G401.6 (cell line): Measurements from ENCODE around the gene UVSSA.

Source experiments
- FAIRE-seq: peaks from 2 replicates; lab custom pipeline; 2012; peaks lifted over from hg19 to GRCh38; lab: Jason Lieb, UNC

The UVSSA gene

DNA sequence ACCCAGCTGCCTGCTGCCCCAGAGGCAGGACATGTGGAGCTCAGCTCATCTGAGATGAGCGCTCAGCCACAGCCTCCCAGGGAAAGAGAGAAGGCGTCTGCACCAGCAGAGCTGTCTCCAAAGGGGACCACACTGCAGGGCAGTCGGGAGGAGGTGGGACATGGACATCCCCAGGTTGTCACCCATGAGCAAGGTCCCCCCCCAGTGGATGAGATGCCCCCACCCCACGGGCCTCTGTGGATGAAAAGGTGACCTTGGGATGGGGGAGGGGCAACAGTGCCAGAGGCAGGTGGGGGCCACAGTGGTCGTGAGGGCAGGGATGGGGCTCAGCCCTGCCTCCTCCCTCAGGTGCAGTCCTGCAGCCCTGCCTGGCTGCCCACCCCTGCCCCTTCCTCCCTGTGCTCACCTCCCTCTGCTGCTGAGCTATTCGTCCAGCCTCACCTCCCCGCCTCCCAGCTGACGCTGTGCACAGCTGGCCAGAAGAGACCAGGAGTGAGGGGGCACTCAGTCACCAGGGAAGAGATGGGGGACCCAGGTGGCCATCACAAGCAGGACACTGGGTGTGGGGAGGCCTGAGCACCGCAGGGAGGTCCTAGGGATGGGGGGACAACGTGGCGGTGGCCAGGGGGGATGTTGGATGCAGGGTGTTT is 49.9 kb downstream of the UVSSA start:
- FAIRE-seq, result no peak

DNA sequence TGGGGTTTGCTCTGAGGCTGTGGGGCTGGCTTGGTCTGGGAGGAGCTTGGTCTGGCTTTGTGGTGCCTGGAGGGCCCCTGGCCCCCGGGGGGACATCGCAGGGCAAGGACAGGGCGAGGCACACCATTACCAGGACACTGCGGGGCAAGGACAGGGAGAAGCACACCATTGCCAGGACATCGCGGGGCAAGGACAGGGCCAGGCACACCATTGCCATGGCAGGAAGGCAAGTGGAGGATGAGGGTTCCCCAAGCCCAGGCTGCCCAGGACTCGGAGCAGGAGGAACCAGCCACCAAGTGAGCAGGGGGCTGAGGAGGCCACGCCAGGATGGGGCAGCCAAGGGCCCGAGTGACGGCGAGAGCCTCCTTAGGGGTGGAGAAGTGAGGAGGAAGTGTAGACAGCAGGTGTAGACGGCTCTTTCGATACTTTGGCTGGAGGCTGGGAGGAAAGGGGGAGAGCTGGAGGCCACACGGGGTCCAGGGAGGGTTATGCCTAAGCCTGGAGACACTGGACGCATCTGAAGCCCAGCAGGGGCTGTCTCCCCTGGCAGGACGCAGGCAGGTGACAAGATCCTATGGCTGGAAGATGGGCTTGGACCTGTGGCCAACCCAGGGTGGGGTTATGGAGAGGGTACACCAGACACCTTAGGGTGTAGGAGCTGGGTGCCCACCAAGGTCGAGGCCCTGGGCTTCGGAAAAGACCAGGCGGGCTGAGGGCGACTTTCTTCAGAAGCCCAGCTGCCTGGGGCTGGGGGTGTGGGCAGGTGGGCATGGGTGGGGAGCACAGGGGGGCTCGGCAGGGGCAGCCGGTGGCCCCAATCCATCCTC is 51.9 kb downstream of the UVSSA start:
- FAIRE-seq, result no peak

DNA sequence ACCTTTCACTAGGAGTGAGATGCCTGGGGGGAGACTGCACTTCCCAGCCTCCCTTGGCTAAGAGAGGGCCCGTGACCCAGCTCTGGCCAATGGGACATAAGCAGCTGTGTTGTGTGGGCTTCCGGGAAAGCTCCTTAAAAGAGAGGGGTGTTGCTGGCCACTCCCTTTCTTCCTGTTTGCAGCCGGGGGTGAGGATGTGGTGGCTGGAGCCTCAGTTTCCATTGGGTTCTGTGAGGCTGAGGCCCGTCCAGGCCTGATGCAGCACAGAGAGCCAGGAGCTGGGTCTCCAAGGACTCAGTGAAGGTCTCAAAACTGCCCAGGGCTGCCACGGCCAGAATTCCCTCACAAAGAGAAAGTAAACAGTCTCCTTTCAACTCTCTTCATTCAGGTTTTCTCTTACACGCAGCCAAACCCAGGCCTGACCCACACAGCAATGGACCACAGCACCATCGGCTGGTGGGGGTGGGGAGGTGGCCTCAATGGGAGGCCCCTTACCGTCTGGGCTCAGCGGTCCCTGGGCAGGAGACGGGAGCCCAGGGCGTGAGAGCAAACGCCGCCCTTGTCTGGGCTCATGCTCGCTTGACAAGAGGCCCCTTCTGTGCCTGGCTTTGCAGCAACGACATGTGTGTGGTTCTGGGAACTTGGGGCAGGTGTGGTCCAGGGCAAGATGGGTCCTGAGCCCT is 52.6 kb downstream of the UVSSA start:
- FAIRE-seq, result no peak

DNA sequence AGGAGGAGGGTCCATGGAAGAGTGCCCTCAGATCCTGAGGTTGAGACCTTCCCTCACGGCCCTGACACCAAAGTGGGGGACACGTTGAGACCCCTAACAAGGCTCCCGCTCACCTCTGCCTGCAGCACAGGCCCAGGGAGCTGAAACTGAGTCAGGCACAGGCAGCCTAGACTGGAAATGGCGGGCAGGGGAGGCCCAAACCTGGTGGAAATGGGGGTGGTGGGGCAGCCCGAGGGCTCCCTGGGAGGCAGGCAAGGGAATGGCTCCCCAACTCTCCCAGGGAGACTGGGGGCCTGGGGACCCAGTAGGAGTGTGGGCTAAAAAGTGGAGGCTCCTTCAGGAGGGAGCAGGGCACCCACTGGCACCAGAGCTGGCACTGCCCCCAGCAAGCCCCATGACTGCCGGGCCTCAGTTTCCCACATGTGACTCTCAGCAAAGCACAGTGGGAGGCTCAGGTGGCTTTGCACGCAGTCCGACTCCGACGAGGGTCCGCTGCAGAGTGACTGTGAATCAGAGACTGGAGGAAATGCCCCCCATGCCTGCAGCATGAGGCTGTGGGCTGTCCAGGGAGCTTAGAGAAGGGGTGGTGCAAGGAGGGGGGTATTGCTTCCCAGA is 53.3 kb downstream of the UVSSA start:
- FAIRE-seq, result no peak

DNA sequence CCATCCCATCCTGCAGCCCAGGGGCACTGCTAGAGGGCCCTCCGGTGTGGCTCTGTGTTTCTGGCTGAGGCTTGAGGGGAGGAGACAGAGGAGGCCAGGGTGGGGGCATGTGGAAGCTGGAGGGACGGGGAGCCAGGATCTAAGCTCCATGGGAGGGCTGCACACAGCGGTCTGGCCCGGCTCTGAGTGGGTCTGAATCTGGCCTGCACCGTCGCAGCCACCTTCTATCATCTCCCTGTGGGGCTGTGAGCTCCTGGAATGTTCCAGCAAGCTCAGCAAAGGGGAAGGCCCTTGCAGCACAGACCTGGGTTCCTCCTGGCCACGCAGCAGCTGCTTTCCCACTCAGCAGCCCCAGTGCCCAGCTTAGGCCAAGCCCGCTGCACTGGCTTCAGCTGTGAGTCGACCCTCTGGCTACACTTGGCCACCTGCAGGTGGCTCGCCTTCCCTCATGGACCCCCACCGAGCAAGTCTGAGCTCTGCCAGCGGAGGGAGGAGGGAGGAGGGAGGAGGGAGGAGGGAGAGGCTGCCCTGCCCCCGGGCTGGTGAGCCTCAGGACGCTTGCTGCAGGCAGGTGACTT is 53.9 kb downstream of the UVSSA start:
- FAIRE-seq, result no peak

DNA sequence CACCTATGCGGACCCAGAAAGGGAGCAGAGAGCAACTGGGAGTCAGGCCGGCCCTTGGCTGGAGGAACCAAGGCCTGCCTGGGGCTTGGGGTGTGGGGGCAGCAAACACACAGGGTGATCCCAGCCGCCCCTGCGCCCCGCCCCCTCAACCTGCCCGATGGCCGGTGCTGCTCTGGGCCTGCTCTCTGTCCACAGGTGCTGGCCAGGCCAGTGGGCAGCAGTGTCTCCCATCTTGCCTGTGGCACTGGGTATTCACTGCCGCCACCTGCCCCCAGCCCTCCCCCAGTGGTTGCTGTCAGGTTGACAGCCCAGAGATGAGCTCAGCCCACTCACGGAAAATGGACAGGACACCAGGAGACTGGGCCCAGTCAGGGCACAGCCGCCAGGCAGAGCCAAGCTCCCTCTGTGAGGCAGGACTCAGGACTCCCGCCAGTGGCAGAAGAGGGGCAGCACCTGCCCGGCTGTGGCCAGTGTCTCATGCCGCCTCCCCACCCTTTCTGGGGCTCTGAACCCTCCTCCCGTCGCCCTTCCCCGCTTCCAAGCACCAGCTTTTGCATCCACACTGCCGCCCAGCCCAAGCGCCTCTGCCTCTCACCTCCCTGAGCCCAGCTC is 54.5 kb downstream of the UVSSA start:
- no peak for FAIRE-seq

DNA sequence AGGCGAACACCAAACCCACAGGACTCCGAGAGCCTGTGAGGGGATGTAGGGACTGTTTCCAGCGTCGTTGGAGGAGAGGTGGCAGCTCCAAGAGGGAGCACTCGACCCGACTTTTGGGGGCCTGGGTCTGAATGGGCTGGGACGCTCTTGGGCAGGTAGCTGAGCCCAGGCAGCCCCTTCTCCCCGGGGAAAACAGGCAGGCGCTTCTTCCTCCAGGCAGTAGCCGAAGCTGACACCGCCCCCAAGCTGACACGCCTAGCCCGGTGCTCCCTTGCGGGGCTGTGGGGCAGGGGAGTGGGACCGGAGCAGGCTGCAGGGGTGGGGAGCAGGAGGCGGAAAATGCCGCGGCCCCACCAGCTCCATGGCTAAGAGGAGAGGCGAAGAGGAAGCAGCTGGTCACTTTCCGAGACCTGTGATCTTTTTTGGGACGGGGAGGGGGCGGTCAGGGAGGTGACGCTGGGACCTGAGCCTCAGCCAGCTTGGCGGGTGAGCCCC is 55.1 kb downstream of the UVSSA start:
- no peak for FAIRE-seq

DNA sequence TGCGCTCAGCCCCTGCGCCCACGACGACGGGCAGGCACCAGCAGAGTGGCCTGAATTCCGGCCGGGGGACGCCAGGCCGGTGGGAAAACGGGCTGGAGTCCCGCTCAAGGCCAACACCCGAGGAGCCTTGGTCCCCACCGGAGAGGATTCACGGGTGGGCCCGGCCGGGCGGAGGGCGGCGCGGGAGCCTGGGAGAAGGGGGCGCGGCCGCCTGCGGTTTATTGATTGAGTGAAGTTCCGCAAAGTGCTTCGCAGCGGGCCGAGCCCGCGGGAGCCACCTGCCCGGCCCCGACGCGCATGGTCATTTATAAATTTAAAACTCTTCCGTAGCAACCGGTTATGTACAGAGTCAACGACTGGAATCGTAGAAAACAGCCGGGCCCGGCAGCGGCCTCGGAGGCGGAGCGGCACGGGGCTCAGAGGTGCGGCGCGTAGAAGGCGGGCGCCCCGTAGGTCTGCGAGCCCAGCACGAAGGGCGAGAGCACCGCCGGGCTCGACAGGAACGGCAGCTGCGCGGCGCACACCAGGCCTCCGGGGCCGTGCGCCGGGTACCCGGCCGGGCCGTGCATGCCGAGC is 55.6 kb downstream of the UVSSA start:
- FAIRE-seq, result no peak

DNA sequence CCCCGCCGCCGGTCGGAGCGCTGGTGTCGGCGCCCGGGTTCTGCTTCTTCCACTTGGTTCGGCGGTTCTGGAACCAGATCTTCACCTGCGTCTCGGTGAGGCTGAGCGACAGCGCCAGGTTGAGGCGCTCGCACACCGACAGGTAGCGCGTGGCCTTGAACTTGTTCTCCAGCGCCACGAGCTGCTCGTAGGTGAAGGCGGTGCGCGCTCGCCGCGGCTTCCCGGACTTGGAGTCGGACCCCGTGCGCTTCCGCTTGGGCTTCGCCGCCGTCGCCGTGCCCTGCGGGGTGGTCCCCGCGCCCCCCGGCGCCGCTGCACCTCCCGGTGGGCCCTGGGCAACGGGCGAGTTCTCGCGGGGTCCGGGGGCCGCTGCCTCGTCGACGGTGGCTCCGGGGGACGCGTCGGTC is 56.2 kb downstream of the UVSSA start:
- no peak for FAIRE-seq

DNA sequence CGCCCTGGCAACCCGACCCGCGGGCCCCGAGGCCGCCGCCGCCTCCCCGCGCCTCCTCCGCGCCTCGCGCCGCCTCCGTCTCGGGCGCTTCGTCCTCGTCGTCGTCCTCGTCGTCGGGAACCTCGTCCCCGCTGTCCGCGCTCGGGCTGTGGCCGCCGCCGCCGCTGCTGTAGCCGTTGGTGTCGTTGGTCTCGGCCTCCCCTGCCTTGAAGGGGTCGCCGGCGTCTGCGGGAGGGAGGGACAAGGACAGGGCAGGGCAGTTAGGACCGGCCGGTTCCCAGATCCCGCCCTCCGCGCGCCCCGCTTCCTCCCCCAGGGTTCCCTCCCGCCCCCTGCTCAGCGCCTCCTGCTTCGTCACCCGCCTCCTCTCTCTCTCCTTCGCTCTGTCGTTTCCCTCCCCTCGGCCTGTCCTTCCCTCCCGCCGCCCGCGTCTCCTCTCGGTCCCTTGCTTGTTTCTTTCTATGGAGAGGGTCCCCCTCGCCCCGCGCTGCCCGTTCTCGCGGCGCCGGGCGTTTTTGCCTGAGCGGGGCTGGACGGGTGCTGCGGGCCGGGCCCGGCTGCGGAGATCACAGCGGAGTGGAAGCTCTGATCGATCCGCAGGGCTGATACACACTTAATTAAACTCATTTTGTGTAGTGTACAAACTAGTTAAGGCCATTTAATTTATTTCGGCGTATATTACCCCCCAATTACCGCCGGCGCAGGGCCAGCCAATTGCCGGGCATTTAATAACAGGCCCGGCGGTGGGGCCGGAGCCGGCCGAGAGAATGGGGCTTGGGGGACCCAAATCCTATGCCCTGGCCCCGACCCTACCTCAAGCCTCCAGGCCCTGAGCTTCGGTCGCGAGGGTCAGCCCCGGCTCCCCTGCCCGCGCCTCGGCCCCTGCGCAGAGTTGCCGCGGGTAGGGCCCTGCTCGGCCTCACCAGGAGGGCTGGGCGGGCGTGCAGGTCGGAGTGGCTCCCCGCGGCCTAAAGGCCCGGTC is 56.9 kb downstream of the UVSSA start:
- FAIRE-seq, result no peak

DNA sequence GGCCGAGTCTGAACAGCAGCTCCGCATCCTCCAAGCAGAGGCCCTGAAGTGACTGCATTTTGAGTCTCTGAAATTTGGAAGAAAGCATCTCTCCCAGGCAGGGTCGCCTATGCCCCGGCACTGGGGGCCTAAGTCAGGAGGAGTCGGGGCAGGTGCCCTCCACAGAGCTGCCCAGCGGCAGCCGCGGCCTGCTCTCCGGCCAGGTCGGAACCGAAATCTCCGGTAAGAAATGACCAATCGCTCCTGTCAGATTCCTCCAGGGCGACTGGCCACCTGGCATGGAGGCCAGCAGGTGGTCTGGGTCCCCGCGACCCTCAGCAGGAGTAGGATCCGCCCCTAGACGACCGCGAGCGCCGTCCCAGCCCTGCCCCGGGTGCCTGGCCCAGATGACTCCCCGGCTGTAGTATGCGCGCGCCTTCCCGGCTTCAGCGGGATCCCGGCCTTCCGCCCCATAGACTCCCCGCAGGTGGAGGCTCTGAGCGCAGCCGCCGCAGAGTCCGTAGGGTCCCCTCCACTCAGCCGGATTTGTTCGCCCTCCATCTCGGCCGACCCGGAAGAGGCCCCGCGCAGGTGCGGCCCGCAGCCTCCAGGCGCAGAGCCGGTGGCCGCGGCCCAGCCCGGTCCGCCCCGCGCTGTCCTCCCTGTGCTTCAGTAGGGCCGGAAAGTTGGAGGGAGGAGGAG is 57.7 kb downstream of the UVSSA start:
- FAIRE-seq, result no peak

DNA sequence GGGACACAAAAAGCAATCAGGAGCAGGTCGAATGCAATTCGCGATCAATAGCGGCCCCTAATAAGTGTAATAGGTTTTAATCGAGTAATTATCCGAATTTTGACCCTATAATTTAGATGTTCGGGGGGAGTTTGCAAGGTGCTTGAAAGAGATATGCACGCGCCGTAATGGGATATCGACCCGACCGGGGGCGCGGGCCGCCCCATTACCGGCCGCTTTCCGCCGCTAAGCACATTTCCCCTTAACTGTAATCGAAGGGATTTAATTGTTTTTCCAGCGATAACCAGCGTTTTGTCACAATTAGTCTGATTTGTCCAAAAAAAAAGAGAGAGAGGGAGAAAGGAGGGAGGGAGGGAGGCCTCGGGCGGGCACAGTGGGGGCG is 58.2 kb downstream of the UVSSA start:
- FAIRE-seq, result no peak

DNA sequence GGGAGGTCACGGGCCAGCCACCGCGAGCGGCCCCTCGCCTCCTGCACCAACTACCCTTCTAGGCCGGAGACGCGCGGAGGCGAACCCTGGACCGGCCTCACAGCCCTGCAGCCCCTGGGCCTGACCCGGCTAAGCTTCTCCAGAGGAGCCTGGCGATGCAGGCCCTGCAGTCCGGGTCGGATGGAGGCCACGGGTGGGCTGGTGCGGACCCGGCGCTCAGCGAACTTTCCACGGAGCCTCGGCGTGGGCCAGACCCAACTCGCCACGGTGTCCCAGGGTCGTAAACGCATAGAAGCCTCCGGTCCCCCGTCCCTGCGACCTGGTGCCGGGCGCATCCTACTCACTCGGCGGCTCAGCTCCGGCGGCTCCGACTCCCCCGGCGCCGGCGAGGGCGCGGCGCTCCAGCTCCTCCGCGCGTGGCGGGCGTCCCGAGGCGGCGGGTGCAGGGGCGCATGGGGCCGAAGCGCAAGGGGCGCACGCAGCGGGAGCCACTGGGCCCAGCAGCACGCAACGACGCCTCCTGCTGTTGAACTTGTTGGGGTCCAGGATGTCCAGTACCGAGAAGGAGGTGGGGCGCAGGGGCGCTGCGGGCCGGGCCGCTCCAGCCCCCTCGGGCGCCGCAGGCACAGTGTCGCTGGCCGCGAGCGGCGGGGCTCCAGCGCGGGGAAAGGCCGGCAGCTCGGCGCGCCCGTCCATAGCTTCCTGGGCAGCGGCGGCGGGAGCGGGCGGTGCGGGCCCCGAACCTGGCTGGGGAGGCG is 58.8 kb downstream of the UVSSA start:
- no peak for FAIRE-seq

DNA sequence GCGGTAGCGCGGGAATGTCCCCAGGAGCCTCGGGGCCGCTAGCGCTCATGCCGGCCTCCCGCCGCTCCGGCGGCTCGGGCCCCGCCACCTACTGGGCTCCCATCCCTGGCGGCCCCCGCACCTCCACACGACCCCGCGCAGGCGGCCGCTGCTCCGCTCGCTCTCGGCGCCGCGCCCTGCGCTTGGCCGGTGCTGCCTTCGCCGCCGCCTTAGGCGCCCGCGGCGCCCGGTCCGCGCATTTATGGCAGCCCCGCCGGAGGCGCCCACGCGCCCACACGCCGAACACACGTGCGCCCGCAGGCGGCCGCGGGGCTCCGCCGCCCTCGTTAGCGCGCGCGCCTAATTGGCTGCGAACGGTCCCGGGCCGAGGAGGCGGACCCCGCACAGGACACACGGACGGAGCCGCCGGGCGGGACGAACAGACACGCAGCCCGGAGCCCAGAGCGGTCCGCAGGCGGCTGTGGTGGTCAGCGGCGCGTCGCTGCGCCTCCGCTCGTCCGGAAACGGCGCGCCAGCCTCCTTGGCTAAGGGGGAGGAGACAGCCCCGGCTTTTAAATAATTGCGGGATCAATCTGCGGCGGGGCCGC is 59.5 kb downstream of the UVSSA start, which contains the start of gene NKX1-1:
TSS of gene NKX1-1 (minus strand) at position 49 of the 587 bp plus-strand sequence. CDS start at position 49, 0 bp downstream.
- FAIRE-seq, result no peak

DNA sequence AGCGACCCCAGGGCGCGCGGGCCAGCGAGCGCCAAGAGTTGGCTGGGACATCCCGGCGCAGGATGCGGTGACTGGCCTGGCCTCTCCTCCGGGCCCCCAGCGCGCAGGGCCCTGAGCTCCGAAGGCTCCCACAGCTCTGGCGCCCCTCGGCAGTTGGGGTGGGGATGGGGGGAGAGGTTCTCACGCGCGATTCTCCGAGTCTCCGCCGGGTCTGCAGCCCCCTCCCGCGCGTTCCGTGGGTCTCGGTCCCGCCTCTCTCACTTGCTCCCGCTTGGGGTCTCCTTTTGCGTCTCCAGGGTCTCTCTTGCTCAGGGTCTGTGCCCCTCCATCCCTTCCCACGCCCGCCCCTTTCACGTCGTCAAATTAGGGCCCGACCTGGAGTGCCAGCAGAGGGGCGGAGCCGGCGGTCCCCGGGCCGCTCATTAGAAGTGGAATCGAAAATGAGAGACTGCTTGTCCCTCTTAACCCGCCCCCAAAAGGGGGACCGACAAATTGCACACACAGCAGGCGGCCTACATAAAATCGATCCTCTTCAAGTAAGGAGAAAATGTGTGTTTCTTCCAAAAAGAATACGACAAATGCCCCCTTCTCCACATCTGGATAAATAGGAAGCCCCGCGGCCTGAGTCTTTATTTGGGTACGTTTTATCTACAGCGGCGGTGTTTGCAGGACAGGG is 60.1 kb downstream of the UVSSA start:
- FAIRE-seq, result no peak

DNA sequence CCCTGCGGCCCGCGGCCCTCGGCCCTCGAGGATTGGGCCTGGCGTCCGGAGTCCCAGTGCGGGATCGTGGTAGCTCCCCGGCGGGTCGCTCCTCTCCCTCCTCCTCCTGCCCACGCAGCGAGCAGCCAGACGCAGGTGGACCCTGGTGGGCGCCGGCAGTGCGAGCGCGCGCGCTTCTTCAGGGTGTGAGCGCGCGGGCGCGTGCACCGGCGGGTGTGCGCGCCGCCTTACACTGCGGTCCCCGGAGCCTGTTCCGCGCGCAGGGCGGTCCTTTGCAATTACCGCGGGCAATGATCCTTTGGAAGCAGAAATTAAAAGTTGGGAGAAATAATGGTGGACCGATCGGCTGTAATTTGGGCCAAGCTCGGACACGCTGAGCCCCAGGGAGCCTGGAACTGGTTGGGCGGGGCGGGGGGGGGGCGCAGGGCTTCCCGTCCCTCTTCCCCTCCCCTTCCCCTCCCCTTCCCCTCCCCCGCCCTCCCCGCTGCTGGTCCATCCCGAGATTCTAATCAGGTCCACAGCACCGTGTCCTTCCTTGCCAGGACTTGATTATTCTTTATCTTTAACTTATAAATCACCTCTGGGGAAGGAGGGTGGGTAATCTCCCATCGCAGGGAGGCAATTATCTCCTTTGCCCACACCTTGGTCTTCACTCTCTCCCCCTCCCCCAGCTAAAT is 60.8 kb downstream of the UVSSA start:
- FAIRE-seq, result no peak

DNA sequence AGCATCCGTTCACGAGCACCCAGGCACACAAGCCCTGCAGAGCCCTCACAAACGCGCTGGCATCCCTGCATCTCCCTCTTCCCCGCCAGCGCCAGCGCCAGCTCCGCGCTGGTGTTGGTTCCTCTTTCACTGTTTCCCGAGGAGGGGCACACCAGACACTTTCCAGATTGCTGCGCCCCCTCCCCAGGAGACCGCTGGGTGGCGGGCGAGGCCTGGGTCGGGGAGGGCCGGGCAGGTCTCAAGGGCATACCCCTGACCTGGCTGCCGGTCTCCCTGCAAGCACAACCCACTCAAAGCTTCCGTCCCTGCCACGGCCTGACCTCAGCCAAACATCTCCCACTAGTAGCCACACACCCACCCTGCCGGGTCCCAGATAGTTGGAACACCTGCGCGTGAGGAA is 61.4 kb downstream of the UVSSA start:
- FAIRE-seq, result no peak
